Muscle of back (tissue), 13 donors: ENCODE measurements around the gene ADSL. TPM values are rescaled to one million over a fixed set of nuclear protein-coding genes. Genes with fewer than 3 reads are reported as not detected.
"Not testable (repeated sequence)": the region's sequence is repeated elsewhere in the genome, so short reads cannot be mapped to it uniquely, and the experiment has no call there.

Experiments
- DNase-seq, 3 donors: peaks; one replicate each; pipeline versions ENCODE4 v3.0.0 to v3.0.0-alpha.2; 2013
- long read RNA-seq, 9 donors: transcript quantifications; one replicate each; lab custom pipeline, GENCODE V29; 2026
- polyA plus RNA-seq, 10 donors: library from polyadenylated mRNA; unstranded; fragments of 120-200 nt; gene quantifications; one replicate each; pipeline ENCODE4 v1.2.1, GENCODE V29; 2013; ENCODE audit not compliant: insufficient read length in 10 of 10

Gene ADSL
- 100 to 1,000 TPM; 143 to 230 (median 193) TPM for polyA plus RNA-seq
- long read RNA-seq, donor 1, full-length matches to known transcripts, result 42 of 104 reads
- long read RNA-seq, donor 1, partial matches to known transcripts, result 62 of 104 reads
- long read RNA-seq, donor 1, other reads (novel, unspliced or antisense), result 0 of 104 reads
- long read RNA-seq, donor 2, full-length matches to known transcripts, result 43 of 119 reads
- long read RNA-seq, donor 2, partial matches to known transcripts, result 76 of 119 reads
- long read RNA-seq, donor 2, other reads (novel, unspliced or antisense), result 0 of 119 reads
- long read RNA-seq, donor 3, result 0 reads
- long read RNA-seq, donor 4, full-length matches to known transcripts, result 35 of 125 reads
- long read RNA-seq, donor 4, partial matches to known transcripts, result 90 of 125 reads
- long read RNA-seq, donor 4, other reads (novel, unspliced or antisense), result 0 of 125 reads
- long read RNA-seq, donor 5, full-length matches to known transcripts, result 57 of 113 reads
- long read RNA-seq, donor 5, partial matches to known transcripts, result 56 of 113 reads
- long read RNA-seq, donor 5, other reads (novel, unspliced or antisense), result 0 of 113 reads
- long read RNA-seq, donor 6, full-length matches to known transcripts, result 38 of 153 reads
- long read RNA-seq, donor 6, partial matches to known transcripts, result 115 of 153 reads
- long read RNA-seq, donor 6, other reads (novel, unspliced or antisense), result 0 of 153 reads
- long read RNA-seq, donor 7, full-length matches to known transcripts, result 22 of 98 reads
- long read RNA-seq, donor 7, partial matches to known transcripts, result 76 of 98 reads
- long read RNA-seq, donor 7, other reads (novel, unspliced or antisense), result 0 of 98 reads
- long read RNA-seq, donor 8, full-length matches to known transcripts, result 18 of 38 reads
- long read RNA-seq, donor 8, partial matches to known transcripts, result 20 of 38 reads
- long read RNA-seq, donor 8, other reads (novel, unspliced or antisense), result 0 of 38 reads
- long read RNA-seq, donor 9, full-length matches to known transcripts, result 4 of 4 reads
- long read RNA-seq, donor 9, partial matches to known transcripts, result 0 of 4 reads
- long read RNA-seq, donor 9, other reads (novel, unspliced or antisense), result 0 of 4 reads

DNA sequence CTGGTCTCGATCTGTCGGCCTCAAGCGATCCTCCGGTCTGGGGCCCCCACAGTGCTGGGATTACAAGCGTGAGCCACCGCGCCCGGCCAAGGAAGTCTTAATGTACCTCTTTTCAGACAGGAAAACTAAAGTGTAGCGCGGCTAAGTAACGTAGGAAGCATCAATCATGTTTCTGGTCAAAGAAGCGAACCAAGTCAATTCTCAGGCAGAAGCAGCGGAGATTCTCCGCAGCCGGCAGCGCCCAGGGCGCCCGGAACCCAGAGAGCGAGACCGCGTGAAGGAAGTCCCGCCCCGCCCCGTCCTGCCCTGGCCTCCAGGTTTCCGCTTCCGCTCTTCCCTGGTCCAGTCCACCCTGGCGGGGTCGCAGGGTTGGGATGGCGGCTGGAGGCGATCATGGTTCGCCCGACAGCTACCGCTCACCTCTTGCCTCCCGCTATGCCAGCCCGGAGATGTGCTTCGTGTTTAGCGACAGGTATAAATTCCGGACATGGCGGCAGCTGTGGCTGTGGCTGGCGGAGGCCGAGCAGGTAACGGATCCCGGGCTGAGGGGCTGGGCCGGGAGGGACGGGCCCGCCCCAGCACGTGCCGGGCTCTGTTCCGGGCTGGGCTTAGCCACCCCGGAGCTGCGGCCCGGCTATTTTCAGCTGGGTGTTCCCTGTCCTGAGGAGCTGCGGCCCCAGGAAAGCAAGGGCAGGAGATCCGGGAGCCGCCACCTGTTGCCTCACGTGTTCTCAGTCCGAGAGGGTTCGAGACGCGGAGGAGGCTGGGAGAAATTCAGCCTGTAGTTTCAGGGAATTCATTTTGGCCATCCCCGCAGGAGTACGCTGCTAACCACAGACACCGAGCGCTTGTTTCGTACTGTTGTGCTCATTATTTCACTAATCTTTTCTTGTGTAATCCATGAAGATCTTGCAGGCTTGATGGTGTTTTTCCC, at the start of gene ADSL:
TSS of gene ADSL (plus strand) at position 316 of the 934 bp plus-strand sequence. CDS start at position 375, 59 bp downstream.
- DNase-seq, result peak; percentile 88 to 98 (median 94)

DNA sequence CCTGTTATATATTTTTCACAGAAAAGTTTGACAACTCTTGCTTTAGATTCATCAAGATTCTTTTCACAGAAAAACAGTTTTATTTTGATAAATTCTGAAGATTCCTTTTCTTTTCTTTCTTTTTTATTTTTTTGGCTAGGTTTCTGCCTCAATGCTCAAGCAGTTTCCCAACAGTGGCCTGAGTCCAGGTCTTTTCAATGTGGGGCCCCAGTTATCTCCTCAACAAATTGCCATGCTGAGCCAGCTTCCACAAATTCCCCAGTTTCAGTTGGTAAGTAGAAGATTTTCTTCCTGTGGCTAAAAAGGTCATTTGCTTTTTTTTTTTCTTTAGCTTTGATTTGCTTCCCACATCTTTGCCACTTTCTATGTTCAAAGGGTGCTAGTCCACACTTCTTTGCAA, 46.0 kb upstream of the ADSL start:
- DNase-seq, result no peak

DNA sequence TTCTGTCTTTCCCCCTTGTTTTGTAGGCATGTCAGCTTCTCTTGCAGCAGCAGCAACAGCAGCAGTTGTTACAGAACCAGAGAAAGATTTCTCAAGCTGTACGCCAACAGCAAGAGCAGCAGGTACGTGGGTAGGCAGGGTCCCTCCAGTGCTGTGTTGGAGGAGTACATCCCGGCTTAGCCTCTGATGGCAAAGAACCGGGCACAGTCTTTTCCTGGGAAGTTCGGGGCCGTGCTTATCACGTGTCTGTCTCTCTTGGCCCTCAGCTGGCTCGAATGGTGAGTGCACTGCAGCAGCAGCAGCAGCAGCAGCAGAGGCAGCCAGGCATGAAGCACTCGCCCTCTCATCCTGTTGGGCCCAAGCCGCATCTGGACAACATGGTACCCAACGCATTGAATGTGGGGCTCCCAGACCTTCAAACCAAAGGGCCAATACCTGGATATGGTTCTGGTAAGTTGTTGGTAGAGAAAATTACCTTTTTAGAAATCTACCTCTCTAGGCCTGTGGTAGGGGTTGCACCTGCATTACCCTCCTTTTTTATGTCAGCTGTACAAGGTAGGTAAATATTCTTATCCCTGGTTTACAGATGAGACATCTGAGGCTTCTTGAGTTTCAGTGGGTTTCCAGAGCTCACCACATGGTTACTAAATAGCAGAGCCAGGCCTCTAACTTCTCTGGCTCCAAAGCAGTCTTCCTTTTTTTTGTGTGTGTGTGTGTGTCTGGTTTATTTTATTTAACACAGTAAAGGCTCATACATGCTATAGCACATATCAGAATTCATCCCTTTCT, 45.2 kb upstream of the ADSL start:
- DNase-seq, result no peak

DNA sequence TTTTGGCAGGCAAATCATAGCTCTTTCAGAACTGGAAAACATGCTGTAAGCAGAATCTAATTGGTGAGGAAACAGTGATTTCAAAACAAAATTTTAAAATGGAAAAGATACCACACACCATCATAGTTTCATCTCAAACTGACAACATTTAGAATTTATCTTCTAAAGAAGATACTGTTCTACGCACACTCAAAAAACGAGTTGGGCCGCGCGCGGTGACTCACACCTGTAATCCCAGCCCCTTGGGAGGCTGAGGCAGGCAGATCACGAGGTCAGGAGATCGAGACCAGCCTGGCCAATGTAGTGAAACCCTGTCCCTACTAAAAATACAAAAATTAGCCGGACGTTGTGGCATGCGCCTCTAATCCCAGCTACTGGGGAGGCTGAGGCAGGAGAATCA, 44.2 kb upstream of the ADSL start:
- no peak for DNase-seq

DNA sequence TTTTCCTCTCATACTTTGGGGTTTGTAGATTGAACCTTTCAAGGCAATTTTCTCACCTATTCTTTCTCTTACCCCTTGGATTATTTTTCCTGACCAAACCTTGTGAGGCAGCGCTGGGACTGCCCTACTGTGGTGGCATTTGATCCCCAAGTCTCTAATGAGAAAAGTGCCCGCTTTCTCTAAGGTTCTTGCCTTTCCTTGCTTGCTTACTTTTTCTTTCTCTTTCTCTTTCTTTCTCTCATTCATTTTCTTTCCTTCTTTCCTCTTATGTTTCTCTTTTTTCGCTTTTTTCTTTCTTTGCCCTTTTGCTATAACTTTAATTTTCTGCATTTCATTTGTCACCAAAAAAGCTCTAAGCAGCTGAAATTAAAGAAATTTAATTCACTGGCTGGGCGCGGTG, 40.7 kb upstream of the ADSL start:
- no peak for DNase-seq

DNA sequence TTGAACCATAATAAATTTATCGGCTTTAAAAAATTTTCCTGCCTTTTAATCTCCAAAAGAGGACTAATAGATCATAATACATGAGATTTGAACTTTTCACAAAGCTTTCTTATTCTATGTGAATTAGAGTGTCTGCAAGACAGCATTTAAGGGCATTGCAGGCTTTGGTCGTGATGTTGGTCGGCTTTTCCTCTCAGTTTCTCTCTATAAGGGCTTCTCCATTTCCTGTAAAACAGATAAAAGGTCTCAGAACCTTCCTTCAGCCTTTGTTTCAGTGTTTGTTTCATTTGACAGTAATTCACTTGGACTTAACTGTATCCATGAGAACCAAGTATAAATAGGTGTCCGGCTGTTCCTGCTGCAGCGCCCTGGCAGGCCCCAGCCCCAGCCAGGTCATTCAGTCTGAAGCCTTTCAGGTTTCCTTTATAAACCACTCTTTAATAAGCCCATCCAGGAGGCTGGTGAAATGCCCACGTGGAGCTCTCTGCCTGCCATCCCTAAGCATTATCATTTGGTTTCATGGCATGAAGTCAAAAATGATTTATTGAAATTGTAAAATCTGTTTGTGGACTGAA, 37.2 kb upstream of the ADSL start:
- DNase-seq, result no peak

DNA sequence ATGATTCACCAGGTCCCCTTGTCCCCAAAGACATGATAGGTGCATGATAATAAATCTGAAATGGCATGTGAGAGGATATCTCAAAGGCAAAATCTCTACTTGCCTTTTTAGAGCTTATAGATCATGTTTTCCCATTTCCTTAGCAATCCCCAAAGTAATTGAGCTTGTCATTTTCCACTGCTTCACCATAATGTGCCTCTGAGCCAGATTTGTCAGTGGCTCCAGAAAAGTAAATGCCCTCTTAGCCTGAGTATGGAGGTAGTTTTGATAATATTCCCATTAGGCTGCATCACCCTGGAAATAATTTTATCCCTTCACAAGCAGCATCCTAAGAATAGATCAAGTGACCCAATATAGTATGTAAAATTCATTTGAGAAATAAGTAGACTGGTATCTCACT, 36.7 kb upstream of the ADSL start:
- DNase-seq, result peak in 1 of 3 donors; percentile 52

DNA sequence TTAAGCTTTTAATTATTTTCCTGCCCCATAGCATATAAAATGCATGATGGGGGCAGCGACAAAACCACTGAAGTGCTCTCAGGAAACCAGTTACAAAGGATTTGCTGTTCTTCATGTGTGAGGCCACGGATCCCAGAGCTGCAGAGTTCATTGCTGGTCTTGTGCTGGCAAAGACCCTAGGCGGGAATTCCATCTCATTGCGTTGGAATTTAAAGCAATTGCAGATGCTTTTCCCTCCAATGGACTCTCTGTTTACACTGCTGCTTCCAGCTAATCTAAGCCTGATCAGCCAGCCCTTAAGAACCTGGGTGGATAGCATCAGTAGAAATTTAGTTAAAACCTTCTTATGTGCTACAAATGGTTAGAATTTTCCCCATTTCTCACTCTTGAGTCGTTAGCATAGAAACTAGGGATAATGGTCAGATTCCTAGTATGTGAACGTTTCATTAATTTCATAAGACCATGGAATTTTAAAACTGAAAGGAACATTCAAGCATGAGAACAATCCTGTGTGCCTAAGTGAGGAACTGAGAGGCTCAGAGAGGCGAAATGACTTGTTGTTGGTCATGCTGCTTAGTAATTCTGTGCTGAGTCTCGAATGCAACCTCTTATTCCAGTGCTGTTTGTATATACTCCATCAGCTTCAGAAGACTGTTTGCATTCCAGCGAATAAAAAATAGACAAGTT, 36.1 kb upstream of the ADSL start:
- DNase-seq, result peak; percentile 85 to 91 (median 85)

DNA sequence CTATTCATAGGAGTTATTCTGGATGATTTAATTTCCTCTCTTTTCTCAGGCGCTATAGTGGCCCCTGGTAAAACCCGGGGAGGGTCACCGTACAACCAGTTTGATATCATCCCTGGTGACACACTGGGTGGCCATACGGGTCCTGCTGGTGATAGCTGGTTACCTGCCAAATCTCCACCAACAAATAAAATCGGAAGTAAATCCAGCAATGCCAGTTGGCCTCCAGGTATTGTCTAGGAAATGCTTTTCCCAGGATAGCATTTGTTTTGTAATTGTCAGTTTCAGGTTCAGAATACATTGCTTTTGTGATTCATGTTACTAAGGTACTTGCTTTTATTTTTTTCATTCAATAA, 35.6 kb upstream of the ADSL start:
- DNase-seq, result no peak

DNA sequence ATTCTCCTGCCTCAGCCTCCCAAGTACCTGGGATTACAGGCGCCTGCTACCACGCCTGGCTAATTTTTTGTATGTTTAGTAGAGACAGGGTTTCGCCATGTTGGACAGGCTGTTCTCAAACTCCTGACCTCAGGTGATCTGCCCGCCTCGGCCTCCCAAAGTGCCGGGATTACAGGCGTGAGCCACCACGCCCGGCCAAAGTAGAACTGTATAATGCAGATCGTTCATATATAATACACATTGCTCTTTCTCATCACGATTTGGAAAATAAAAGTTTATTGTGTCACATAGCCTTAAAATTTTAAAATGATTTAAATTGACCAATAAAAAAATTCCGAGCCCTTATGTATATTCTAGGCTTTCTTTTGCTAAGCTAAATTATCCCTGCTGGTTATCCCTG, 34.7 kb upstream of the ADSL start:
- not testable (repeated sequence) for DNase-seq

DNA sequence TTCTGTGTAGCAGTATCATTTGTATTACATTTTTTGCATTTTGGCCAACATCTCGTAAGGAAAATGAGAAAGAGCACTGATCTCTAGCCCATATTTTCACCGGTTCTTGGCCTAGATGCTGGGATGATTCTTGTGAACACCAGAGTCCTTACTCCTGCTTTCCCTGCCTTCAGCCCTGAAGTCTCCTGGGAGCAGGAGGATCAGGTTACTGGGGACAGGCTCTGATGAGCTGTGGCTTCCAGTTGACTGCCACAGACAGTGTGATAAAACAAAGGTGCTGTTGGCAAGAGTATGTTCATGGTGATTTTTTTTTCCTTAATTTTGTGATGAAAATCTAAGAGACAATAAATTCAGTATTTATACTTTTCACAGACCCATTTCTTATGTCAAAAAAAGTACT, 34.2 kb upstream of the ADSL start:
- no peak for DNase-seq

DNA sequence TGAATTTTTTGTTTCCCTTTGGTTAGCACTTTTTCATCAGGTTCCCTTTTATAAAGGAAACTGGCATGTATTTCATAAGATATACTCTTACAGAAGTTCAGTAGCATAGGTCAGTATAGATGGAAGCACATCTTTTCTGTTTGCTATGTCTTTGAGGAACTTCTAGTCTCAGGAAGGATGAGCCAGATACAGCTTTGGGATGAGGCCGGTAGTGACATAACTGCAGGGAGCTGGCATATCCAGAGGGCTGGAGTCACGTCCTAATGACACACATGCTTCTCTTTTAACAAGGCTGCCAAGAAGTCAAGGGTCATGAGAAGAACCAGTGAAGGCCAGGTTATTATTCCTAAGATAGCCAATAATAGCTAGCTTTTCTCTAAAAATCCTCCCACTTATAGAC, 33.3 kb upstream of the ADSL start:
- DNase-seq, result no peak

DNA sequence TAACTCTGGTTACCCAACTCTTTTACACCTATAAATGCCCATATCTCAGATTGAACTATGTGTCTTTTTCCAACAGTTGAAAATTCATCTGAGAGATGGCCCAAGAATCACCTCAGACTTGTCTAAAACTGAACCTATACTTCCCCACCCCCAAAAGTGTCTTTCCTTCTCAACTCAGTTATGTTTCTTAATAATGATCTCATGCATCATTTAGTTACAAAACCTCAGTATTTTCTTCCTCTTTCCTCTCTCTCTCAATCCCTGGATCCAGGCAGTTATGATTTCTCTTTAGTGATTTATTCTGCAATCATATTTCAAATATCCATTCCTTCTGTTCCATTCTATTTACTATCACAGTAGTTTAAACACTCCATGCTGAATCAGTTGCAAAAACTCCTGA, 32.3 kb upstream of the ADSL start:
- no peak for DNase-seq

DNA sequence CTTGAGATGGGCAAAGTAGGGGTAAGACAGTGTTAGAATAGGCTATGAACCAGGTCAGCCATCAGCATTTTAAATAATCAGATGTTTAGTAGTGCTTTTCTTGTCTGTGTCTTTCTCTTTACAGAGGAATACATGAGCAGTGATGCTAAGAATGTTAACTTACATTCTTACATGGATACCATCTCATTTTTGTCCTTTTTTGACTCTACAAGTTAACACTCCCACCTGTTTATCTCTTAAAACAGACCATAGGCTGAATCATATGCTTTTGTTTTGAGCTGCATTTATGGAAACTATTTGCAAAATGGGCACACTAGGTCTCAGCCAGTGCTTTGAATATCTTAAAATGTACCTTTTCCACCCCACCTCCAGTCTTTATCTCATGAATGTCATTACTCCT, 25.6 kb upstream of the ADSL start:
- no peak for DNase-seq

DNA sequence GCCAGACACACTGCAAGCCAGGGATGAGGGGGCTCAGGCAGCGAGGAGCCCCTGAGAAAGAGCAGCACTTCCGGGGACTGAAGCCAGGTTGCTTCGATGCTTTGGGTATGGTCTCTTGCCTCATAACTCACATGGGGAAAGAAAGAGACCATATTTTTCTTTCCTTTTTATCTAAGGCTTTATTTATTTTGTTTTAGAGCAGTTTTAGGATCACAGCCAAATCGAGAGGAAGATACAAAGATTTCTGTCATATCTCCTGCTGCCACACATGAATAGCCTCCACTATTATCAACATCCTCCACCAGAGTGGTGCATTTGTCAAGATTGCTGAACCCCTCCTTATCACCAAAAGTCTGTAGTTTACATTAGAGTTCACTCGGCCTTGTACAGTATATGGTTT, 24.3 kb upstream of the ADSL start:
- DNase-seq, result no peak

DNA sequence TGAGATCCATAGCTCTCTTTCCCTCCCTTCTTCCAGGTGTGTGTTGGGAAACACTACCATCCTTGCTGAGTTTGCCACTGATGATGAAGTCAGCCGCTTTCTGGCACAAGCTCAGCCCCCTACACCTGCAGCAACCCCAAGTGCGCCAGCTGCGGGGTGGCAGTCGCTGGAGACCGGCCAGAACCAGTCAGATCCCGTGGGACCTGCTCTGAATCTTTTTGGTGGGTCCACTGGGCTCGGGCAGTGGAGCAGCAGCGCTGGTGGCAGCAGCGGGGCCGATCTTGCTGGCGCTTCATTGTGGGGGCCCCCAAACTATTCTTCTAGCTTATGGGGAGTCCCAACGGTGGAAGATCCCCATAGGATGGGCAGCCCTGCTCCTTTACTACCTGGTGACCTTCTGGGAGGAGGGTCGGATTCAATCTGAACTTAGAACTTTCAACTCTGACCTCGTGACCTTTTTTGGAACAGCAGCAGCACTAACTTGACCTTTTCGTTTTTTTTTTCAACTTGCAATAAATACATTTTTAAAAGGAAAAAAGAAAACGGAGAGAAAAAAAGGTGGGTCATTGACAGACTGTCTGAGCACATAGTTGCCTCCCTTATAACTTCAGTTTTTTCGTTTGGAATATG, 23.4 kb upstream of the ADSL start:
- no peak for DNase-seq

DNA sequence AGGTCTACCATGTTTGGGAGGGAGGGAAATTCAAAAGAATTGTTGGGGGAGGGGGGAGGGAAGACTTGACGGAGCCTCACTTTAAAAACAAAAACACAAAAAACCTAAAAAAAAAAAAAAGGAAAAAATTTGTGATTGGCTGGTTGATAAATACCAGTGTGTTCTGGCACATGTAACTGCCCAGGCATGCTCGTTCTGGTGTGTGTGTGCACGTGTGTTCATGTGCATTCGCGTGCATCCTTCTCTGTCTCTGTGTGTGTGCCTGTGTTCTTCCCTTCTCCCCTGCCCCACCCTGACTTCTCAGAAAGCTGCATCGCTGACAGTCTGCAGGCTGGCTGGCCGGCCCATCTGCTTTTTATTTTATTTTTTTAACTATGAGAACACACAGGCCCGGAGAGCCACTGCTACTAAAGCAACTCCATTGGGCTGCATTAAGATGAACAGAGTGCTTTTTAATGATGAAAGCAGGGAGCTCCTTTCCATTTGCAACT, 22.6 kb upstream of the ADSL start:
- peak; percentile 41 to 83 (median 63) for DNase-seq

DNA sequence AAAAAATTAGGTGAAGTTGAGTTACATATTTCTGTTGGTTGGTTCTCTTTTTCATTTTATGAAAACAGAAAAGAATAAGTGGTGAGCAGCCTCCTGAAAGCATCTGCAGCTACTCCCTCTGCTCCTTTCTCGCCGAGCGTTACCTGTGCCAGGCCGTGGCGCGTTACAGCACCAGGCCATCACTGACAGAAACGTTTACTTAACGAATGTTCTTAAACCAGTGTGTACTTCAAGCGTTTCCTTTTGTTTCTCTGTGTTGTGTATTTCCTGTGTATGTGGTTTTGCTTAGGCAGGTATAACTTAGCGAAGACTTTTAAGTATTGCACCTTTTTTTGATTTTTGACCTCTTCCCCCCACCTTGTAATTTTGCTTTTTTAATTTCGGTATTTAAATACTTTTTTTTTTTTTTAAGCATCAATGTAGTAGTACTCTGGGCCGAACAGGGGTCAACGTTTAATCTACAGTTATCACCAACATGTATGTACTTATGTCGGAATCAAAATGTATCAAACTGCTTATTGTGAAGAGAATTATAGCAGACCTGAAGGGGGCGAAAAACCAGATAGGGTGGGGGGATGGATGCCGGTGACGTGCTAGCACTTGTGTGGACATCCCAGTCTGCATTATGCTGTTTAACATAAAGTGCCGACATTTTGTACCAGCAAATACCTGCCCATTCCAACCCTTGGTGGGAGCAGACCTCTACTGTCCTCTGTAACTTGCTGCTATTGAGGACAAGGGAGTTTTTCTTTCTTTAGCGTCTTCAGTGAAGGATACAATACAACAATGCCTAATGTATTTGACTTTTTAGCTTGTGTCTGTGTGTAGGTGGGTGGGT, 21.6 kb upstream of the ADSL start:
- no peak for DNase-seq
